ENCODE data around the gene ITPRID1. TPM values are rescaled to one million over a fixed set of nuclear protein-coding genes. Genes with fewer than 3 reads are reported as not detected.

The ITPRID1 gene
- total RNA-seq, 1 donor from 2014 or later: not detected

- Histone ChIP-seq H3K4me3 (ENCODE audit: low read depth, low read length) (no peak overlapping the region), H3K27me3 (ENCODE audit: control insufficient read depth, insufficient read depth, low read length) (no peaks in the 10 kb centered on the region), H3K36me3 (ENCODE audit: control insufficient read depth, insufficient read depth, low read length) (no peaks in the 10 kb centered on the region)
- no peak for DNase-seq (ENCODE audit: low read depth)
- no peak for TF ChIP-seq CTCF (IDR thresholded peaks at IDR 0.05; ENCODE audit: insufficient read depth, low read length, poor library complexity, severe bottlenecking)
These were observed 50.1 kb downstream of the ITPRID1 start for GRCh38 chr7:31563951-31564350.

GRCh38 chr7:31564661-31565060 lies 50.8 kb downstream of the ITPRID1 start:
- no peak for TF ChIP-seq CTCF (IDR thresholded peaks at IDR 0.05; ENCODE audit: insufficient read depth, low read length, poor library complexity, severe bottlenecking)
- DNase-seq (ENCODE audit: low read depth): no peak
- no peaks in the 10 kb centered on the region for H3K36me3 ChIP-seq (ENCODE audit: control insufficient read depth, insufficient read depth, low read length)
- no peaks in the 10 kb centered on the region for H3K27me3 ChIP-seq (ENCODE audit: control insufficient read depth, insufficient read depth, low read length)
- H3K4me3 ChIP-seq (ENCODE audit: low read depth, low read length): no peak overlapping the region

- Histone ChIP-seq H3K36me3 (ENCODE audit: control insufficient read depth, insufficient read depth, low read length) (no peaks in the 10 kb centered on the region), H3K4me3 (ENCODE audit: low read depth, low read length) (no peak overlapping the region), H3K27me3 (ENCODE audit: control insufficient read depth, insufficient read depth, low read length) (no peaks in the 10 kb centered on the region)
- no peak for DNase-seq (ENCODE audit: low read depth)
- no peak for TF ChIP-seq CTCF (IDR thresholded peaks at IDR 0.05; ENCODE audit: insufficient read depth, low read length, poor library complexity, severe bottlenecking)
These were observed 55.6 kb downstream of the ITPRID1 start for GRCh38 chr7:31569528-31569927.

GRCh38 chr7:31583526-31583925 lies 69.6 kb downstream of the ITPRID1 start:
- DNase-seq (ENCODE audit: low read depth): no peak
- no peak for TF ChIP-seq CTCF (IDR thresholded peaks at IDR 0.05; ENCODE audit: insufficient read depth, low read length, poor library complexity, severe bottlenecking)
- Histone ChIP-seq H3K27me3 (ENCODE audit: control insufficient read depth, insufficient read depth, low read length) (no peaks in the 10 kb centered on the region), H3K36me3 (ENCODE audit: control insufficient read depth, insufficient read depth, low read length) (no peaks in the 10 kb centered on the region), H3K4me3 (ENCODE audit: low read depth, low read length) (no peak overlapping the region)

GRCh38 chr7:31583942-31584341 lies 70.1 kb downstream of the ITPRID1 start:
- no peak for TF ChIP-seq CTCF (IDR thresholded peaks at IDR 0.05; ENCODE audit: insufficient read depth, low read length, poor library complexity, severe bottlenecking)
- no peak for DNase-seq (ENCODE audit: low read depth)
- no peaks in the 10 kb centered on the region for H3K27me3 ChIP-seq (ENCODE audit: control insufficient read depth, insufficient read depth, low read length)
- no peak overlapping the region for H3K4me3 ChIP-seq (ENCODE audit: low read depth, low read length)
- H3K36me3 ChIP-seq (ENCODE audit: control insufficient read depth, insufficient read depth, low read length): no peaks in the 10 kb centered on the region

DNA sequence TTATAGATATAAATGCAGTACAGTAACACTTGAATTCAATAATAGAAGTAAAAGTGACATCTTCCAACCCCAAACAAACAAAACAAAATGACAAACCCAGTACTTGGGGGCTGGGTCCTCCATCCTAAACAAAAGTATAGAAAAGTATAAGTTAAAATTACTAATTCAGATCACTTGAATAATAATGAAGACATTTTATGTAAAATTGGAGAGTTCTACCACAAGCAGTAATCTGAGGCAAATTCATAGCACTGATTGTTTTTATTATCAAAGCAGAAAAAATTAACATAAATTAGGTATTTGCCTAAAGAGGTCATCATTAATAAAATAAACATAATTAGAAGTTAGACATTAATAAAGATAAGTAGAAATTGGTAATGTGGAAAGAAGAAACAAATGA lies 81.5 kb downstream of the ITPRID1 start:
- Histone ChIP-seq H3K27me3 (ENCODE audit: control insufficient read depth, insufficient read depth, low read length) (no peaks in the 10 kb centered on the region), H3K4me3 (ENCODE audit: low read depth, low read length) (no peak overlapping the region), H3K36me3 (ENCODE audit: control insufficient read depth, insufficient read depth, low read length) (no peaks in the 10 kb centered on the region)
- TF ChIP-seq CTCF (IDR thresholded peaks at IDR 0.05; ENCODE audit: insufficient read depth, low read length, poor library complexity, severe bottlenecking): no peak
- no peak for DNase-seq (ENCODE audit: low read depth)
